Measurements from ENCODE around the gene CAMK1D.
"Not testable (repeated sequence)": the region's sequence is repeated elsewhere in the genome, so short reads cannot be mapped to it uniquely, and the experiment has no call there.

CAMK1D gene

GRCh38 chr10:12710594-12711349 lies 361.4 kb downstream of the CAMK1D start:
- H3K4me2 ChIP-seq (ENCODE audit: low read length) = no peak overlapping the region

GRCh38 chr10:12711350-12711708 lies 362.0 kb downstream of the CAMK1D start:
- TF ChIP-seq CTCF (IDR thresholded peaks at IDR 0.05; ENCODE audit: low read depth, low read length, poor library complexity, severe bottlenecking) (no peak), EZH2phosphoT487 (IDR thresholded peaks at IDR 0.05; ENCODE audit: borderline replicate concordance, low read length) (no peak)
- peaks cover 13% of the 10 kb centered on the region; the same call in 1 of the 2 replicates for H4K20me1 ChIP-seq (ENCODE audit: control insufficient read depth, insufficient read depth, low read depth, low read length)
- H3F3A ChIP-seq (ENCODE audit: control insufficient read depth, insufficient read depth) = peaks cover 4% of the 10 kb centered on the region; the same call in 1 of the 2 replicates
- peaks cover 9% of the 10 kb centered on the region for H3K79me2 ChIP-seq (ENCODE audit: control insufficient read depth, low read length)
- H3K9me3 ChIP-seq (ENCODE audit: control insufficient read depth, insufficient read depth, low read length) = no peaks in the 10 kb centered on the region
- H3K4me3 ChIP-seq (ENCODE audit: low read length) = no peak overlapping the region
- H3K4me2 ChIP-seq (ENCODE audit: low read length) = no peak overlapping the region
- peaks cover 3% of the 10 kb centered on the region; the same call in 1 of the 2 replicates for H3K4me1 ChIP-seq (ENCODE audit: control insufficient read depth, low read length)
- no peaks in the 10 kb centered on the region for H3K27me3 ChIP-seq (ENCODE audit: control insufficient read depth, low read length)
- no peaks in the 10 kb centered on the region for H3K9me2 ChIP-seq (replicated peaks; ENCODE audit: control insufficient read depth, low read length)
- H3K27ac ChIP-seq (ENCODE audit: low read depth, low read length) = no peak overlapping the region
- H3K36me3 ChIP-seq (ENCODE audit: control insufficient read depth, low read length) = peaks cover 4% of the 10 kb centered on the region; the same call in 1 of the 2 replicates

More at GRCh38 chr10:12710594-12711349, 361.4 kb downstream of the CAMK1D start:
- Histone ChIP-seq H3K79me2 (ENCODE audit: control insufficient read depth, low read length) (peaks cover 9% of the 10 kb centered on the region), H3F3A (ENCODE audit: control insufficient read depth, insufficient read depth) (peaks cover 4% of the 10 kb centered on the region; the same call in 1 of the 2 replicates), H3K9me2 (replicated peaks; ENCODE audit: control insufficient read depth, low read length) (no peaks in the 10 kb centered on the region), H3K27ac (ENCODE audit: low read depth, low read length) (no peak overlapping the region), H3K36me3 (ENCODE audit: control insufficient read depth, low read length) (peaks cover 4% of the 10 kb centered on the region; the same call in 1 of the 2 replicates), H3K27me3 (ENCODE audit: control insufficient read depth, low read length) (no peaks in the 10 kb centered on the region), H3K4me3 (ENCODE audit: low read length) (no peak overlapping the region), H4K20me1 (ENCODE audit: control insufficient read depth, insufficient read depth, low read depth, low read length) (peaks cover 13% of the 10 kb centered on the region; the same call in 1 of the 2 replicates), H3K9me3 (ENCODE audit: control insufficient read depth, insufficient read depth, low read length) (no peaks in the 10 kb centered on the region), H3K4me1 (ENCODE audit: control insufficient read depth, low read length) (peaks cover 3% of the 10 kb centered on the region; the same call in 1 of the 2 replicates)
- peak; percentile 91 for TF ChIP-seq CTCF (IDR thresholded peaks at IDR 0.05; ENCODE audit: low read depth, low read length, poor library complexity, severe bottlenecking)
- TF ChIP-seq EZH2phosphoT487 (IDR thresholded peaks at IDR 0.05; ENCODE audit: borderline replicate concordance, low read length) = no peak

- H3F3A ChIP-seq (ENCODE audit: control insufficient read depth, insufficient read depth) = peaks cover 4% of the 10 kb centered on the region; the same call in 1 of the 2 replicates
- H3K79me2 ChIP-seq (ENCODE audit: control insufficient read depth, low read length) = peaks cover 9% of the 10 kb centered on the region
- H3K9me2 ChIP-seq (replicated peaks; ENCODE audit: control insufficient read depth, low read length) = no peaks in the 10 kb centered on the region
- H3K36me3 ChIP-seq (ENCODE audit: control insufficient read depth, low read length) = peaks cover 4% of the 10 kb centered on the region; the same call in 1 of the 2 replicates
- peaks cover 3% of the 10 kb centered on the region; the same call in 1 of the 2 replicates for H3K4me1 ChIP-seq (ENCODE audit: control insufficient read depth, low read length)
- peaks cover 13% of the 10 kb centered on the region; the same call in 1 of the 2 replicates for H4K20me1 ChIP-seq (ENCODE audit: control insufficient read depth, insufficient read depth, low read depth, low read length)
- H3K27me3 ChIP-seq (ENCODE audit: control insufficient read depth, low read length) = no peaks in the 10 kb centered on the region
- no peak overlapping the region for H3K4me3 ChIP-seq (ENCODE audit: low read length)
- TF ChIP-seq EZH2phosphoT487 (IDR thresholded peaks at IDR 0.05; ENCODE audit: borderline replicate concordance, low read length) (no peak), CTCF (IDR thresholded peaks at IDR 0.05; ENCODE audit: low read depth, low read length, poor library complexity, severe bottlenecking) (no peak)
- no peaks in the 10 kb centered on the region for H3K9me3 ChIP-seq (ENCODE audit: control insufficient read depth, insufficient read depth, low read length)
- no peak overlapping the region for H3K27ac ChIP-seq (ENCODE audit: low read depth, low read length)
- H3K4me2 ChIP-seq (ENCODE audit: low read length) = no peak overlapping the region
Observed at GRCh38 chr10:12712293-12712983, 363.1 kb downstream of the CAMK1D start.

- H3K4me2 ChIP-seq (ENCODE audit: low read length); H3F3A ChIP-seq (ENCODE audit: control insufficient read depth, insufficient read depth); H3K36me3 ChIP-seq (ENCODE audit: control insufficient read depth, low read length); H3K79me2 ChIP-seq (ENCODE audit: control insufficient read depth, low read length); H3K9me2 ChIP-seq (replicated peaks; ENCODE audit: control insufficient read depth, low read length); H3K4me3 ChIP-seq (ENCODE audit: low read length); H3K4me1 ChIP-seq (ENCODE audit: control insufficient read depth, low read length); H3K27me3 ChIP-seq (ENCODE audit: control insufficient read depth, low read length); H3K27ac ChIP-seq (ENCODE audit: low read depth, low read length); H3K9me3 ChIP-seq (ENCODE audit: control insufficient read depth, insufficient read depth, low read length): not testable (repeated sequence)
- peaks cover 13% of the 10 kb centered on the region; the same call in 1 of the 2 replicates for H4K20me1 ChIP-seq (ENCODE audit: control insufficient read depth, insufficient read depth, low read depth, low read length)
Observed at GRCh38 chr10:12712984-12713316, 363.6 kb downstream of the CAMK1D start.

Data from DOHH2 (cell line).